GM21390 (cell line): ENCODE measurements around the gene RTN4IP1.
"Not testable (repeated sequence)": the region's sequence is repeated elsewhere in the genome, so short reads cannot be mapped to it uniquely, and the experiment has no call there.

ENCODE experiments used
- ATAC-seq: cut with Tn5 transposase; IDR thresholded peaks from one replicate; pipeline ENCODE4 v1.9.1; 2021; ENCODE audit not compliant: unreplicated experiment

Gene RTN4IP1

DNA sequence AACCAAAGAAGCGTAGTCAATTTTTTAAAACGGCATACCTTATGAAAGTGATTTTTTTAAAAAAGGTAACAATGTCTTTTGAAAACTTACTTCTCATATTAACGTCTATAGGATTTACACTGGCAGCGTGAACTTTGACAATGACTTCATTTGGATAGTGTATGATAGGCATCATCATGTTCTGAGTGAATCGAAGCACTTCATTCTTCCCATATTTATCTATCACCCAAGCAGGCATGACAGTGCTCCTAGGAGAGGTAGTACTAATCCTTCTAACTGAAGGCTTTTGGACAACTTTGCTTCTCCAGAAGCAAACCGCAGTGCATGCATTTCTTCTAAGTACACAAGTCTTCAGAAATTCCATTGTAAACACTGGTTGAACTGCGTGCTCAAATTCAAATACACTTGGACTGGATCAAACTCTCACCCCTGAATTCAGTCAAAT, 618 bp downstream of the RTN4IP1 start:
- peak; percentile 8 for ATAC-seq

- not testable (repeated sequence) for ATAC-seq
Observed at GRCh38 chr6:106627760-106628159, 1.5 kb downstream of the RTN4IP1 start.

DNA sequence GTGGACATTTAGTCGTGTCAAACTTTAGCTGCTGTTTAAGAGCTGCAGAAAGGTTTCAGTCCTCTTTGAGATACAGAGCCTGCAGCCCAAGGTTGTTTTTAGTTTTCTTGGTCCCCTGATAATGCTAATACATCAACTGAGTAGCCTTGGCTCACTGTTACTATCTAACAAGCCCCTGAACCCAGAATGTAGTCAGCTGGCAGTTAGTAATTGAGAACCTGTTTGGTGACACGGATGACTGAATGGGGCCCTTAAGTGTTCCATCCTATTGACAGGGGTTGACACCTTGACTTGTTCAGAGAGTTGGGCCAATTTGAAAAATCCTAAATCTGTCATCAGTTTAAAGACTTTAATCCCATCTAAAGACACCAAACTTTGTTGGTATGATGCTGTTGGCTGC, 2.8 kb downstream of the RTN4IP1 start:
- ATAC-seq, result no peak

GRCh38 chr6:106623039-106623438, 6.3 kb downstream of the RTN4IP1 start:
- ATAC-seq, result no peak

DNA sequence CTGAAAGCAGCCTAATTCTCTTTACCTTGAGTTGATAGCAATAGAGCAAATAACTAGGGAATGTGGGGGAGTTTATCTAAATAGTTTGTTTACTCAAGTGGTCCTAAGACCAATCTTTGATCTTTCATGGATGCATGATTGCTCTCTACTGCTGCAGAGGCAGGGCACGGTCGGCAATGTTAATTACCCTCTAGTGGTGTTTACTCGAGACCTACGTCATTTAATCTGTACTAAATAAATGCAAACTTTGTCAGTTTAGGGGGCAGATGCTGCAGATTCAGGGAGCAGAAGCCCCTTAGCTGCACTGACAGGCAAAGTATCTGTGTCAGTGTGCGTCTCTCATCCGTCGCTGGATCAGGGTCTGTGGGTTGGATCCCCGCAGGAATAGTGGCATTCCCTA, 6.9 kb downstream of the RTN4IP1 start:
- no peak for ATAC-seq

DNA sequence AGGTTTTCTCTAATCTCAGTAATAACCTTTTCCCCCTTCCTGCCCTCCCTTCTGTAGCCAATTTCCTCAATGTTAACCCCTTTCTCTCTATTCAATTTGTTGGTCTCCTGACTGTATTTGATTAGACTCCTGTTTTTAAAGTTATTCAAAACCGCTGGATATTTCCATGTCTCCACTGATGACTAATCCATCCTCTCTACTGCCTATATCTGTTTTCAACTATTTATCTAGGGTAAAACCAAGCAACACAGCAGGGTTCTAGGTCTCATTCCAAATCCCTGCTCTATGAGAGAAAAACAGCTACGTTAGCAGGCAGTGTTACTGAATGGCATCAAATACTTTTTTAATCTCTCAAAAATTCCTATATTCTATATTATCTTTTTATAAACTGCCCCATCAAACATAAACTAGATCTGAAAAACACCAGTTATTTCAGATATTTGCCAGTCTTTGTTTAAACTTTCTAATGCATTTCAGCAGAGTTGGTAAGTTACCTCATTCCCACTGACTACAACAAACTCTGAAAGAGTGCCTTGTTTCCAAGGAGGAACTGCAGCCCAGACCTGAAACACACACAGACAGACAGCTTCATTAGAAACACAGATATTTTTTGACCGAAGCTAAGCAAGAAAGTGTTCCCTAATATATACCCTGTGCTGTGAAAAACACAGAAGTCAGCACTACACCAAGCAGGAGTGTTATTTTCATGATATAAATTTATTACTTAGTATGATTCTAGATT, 8.2 kb downstream of the RTN4IP1 start:
- no peak for ATAC-seq

GRCh38 chr6:106619223-106619622, 10.1 kb downstream of the RTN4IP1 start:
- ATAC-seq, result no peak

DNA sequence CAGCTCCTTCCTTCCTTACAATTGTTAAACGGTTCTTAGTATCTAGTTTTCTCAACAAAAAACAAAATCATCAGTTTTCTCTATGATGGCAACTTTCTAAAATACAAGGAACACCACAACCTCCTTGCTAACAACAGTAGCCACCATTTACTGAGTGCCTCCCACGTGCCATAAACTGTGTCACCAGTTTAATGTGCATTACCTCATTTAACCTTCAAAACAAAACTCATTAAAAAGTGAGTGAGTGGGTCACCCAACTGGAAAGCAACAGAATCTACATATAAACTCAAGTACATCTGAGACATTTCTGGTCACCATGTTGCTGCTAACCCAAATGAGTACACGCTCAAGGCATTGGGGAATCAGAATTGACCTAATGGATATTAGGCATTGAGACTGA, 11.0 kb downstream of the RTN4IP1 start:
- ATAC-seq, result no peak

DNA sequence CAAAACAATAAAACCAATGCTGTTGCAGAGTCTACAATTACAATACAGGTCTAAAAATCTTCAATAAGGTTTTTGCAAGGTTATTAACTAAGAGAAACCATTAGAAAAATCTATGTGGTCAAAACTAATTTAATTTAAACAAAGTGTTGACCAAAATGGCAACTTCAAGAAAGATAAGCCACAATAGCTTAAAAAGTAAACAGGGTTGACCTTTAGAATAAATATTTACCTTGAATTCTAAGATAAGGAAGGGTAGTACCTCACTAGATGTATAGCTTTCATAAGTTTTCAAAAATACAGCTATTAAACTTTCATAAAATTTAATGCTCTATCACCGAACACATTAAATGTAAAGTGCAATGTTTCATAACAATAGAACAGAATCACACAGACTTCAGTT, 11.4 kb downstream of the RTN4IP1 start:
- no peak for ATAC-seq

- no peak for ATAC-seq
Observed at GRCh38 chr6:106617302-106617701, 12.0 kb downstream of the RTN4IP1 start.

DNA sequence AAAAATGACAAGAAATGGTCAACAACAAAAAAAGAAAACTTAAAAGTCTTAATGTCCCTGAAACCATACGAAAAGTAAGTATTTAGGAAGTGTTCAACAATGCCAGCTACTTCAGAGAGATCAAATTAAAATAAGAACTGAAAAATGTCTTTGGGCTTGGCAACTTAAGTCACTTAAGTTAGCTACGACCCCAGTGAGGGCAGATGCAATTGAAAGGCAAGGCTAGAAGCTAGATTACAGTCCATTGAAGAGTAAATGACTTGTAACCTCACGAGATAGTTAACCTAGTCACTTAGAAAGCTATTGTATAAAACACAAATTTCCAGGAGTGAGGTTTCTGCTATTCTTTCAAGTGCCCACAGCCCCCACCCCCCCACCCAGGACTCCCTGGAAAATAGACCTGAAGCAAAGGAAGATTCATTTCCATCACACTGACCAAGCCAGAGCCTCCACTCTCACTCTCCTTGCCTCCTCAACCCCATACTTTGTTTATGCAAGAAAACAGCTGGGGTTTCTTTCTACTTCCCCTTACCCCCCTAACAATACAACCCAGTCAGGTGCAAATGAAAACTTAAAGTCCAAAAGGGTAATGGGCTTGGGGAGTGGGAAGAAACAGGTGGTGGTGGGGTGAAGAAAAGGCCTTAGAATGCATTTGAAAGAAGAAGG, 14.6 kb downstream of the RTN4IP1 start:
- no peak for ATAC-seq

GRCh38 chr6:106614166-106614565, 15.1 kb downstream of the RTN4IP1 start:
- no peak for ATAC-seq

GRCh38 chr6:106613590-106613989, 15.7 kb downstream of the RTN4IP1 start:
- ATAC-seq, result no peak

DNA sequence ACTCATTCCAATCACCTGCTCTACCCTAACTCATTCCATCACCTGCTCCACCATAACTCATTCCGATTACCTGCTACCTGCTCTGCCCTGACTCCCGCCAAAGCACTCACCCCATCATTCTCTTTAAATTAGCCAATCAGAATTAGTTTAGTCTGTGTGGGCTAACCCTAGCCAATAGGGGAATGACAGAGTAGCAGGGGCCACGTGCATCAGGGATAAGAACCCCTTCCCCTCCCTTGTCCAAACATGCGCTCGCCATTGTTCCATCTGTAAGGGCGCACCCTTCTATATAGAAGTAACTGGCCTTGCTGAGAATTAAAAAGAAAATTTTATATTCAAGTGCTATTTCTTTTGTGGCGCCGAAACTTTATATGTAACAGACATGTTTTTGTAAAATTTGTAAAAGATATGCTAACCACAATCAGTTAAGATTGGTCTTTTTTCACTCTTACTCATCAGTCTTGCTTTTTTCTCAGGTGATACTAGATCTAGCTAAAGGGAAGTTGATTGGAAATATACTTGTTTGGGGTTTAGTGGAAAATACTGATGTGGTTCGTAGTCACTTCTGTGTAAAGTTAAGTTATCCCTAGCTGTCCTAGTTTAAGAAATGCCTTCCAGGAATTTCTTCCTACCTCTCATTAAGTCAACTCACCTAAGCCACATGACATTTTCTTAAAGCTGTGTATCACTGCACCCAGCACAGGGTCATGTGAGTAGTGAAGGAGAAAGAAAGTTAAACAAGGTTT, 16.5 kb downstream of the RTN4IP1 start:
- no peak for ATAC-seq

- no peak for ATAC-seq
Observed at GRCh38 chr6:106611030-106611429, 18.3 kb downstream of the RTN4IP1 start.

DNA sequence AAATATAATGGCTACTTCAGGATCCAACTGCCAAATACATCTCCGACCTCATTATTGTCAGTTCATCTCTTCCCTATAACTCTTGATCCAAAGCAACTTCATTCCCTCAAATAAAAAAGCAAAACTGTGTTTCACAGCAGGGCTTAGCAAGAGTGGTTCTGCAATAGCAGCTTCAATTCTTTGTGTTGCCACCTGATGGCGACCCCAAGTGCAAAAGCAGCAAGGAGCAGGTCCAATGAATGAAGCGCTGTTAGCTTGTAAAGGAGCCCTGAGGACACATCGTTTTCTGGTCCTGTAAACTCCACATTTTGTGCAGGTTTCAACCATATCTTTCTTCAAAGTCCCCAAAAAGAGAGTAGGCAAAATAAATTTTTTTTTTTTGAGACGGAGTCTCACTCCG, 19.6 kb downstream of the RTN4IP1 start:
- no peak for ATAC-seq

DNA sequence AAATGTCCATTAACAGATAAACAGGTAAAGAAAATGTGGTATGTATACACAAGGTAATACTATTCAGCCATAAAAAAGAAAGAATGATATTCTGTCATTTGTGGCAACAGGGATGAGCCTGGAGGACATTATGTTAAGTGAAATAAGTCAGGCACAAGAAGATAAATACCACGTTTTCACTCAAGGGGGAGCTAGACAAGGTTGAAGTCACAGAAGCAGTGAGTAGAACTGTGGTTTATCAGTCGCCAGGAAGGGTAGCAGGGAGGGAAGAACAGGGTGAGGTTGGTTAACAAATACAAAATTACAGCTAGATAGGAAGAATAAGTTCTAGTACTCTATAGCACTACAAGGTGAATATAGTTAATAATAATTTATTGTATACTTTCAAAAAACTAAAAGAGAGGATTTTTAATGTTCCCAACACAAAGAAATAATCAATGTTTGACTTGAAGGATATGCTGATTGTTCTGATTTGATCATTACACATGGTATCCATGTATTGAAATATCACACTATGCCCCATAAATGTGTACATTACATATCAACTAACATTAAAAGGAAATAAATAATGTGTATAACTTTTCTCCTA, 21.1 kb downstream of the RTN4IP1 start:
- no peak for ATAC-seq

GRCh38 chr6:106600329-106600728, 29.0 kb downstream of the RTN4IP1 start:
- no peak for ATAC-seq

GRCh38 chr6:106599440-106599839, 29.9 kb downstream of the RTN4IP1 start:
- ATAC-seq, result no peak

GRCh38 chr6:106591111-106591825, 38.0 kb downstream of the RTN4IP1 start:
- ATAC-seq, result no peak

GRCh38 chr6:106588937-106589336, 40.4 kb downstream of the RTN4IP1 start:
- ATAC-seq, result not testable (repeated sequence)
